IMR-90 (cell line): Measurements from ENCODE around the gene NAV2. TPM values are rescaled to one million over a fixed set of nuclear protein-coding genes. Genes with fewer than 3 reads are reported as not detected.

Experiments
- ATAC-seq: fragments of 200-7000 bp; cut with Tn5 transposase; 2 replicates; pipeline ENCODE4 v1.9.1; 2020; ENCODE audit warnings: low read depth, mild to moderate bottlenecking, moderate library complexity
- BruUV-seq: library from RNA; stranded (reverse); fragments of 400-500 nt; replicated peaks from 2 replicates; lab custom pipeline; 2021; lab: Mats Ljungman, UMichigan
- CTCF ChIA-PET: fragments of 300-600 bp; formaldehyde crosslinking; extraction: SDS; loops from one replicate; lab custom pipeline; 2021; ENCODE audit warnings: antibody characterized with exemption; lab: Yijun Ruan, JAX
- POLR2A ChIA-PET: fragments of 300-600 bp; sonication (Branson Sonifier 250); formaldehyde crosslinking; loops from one replicate; lab custom pipeline; 2022; ENCODE audit warnings: antibody characterized with exemption; ENCODE audit not compliant: unreplicated experiment; lab: Charles Lee
- DNase-seq: peaks from one replicate; pipeline ENCODE4 v3.0.0; 2013
- H2AFZ ChIP-seq: replicated peaks from 2 replicates; pipeline ENCODE3; 2013; ENCODE audit warnings: low read length, mild to moderate bottlenecking; ENCODE audit not compliant: poor library complexity
- H2AK5ac ChIP-seq: 2 replicates; pipeline ENCODE4 v1.6.1; 2013; ENCODE audit warnings: low read depth, low read length, inconsistent platforms
- H2AK9ac ChIP-seq: replicated peaks from 2 replicates; pipeline ENCODE3; 2013; ENCODE audit warnings: mild to moderate bottlenecking, low read depth, low read length, moderate library complexity; ENCODE audit not compliant: poor library complexity
- H2BK120ac ChIP-seq: 2 replicates; pipeline ENCODE4 v1.6.1; 2013; ENCODE audit warnings: low read depth, low read length, inconsistent platforms
- H2BK15ac ChIP-seq: 3 replicates; pipeline ENCODE4 v1.6.1; 2013; ENCODE audit warnings: low read depth, low read length, inconsistent platforms
- H2BK20ac ChIP-seq: 2 replicates; pipeline ENCODE4 v1.6.1; 2013; ENCODE audit warnings: low read depth, mild to moderate bottlenecking, inconsistent platforms, low read length, moderate library complexity
- H2BK5ac ChIP-seq: 2 replicates; pipeline ENCODE4 v1.6.1; 2013; ENCODE audit warnings: mild to moderate bottlenecking, low read depth, low read length, inconsistent platforms; ENCODE audit not compliant: poor library complexity, severe bottlenecking
- H3K14ac ChIP-seq: replicated peaks from 2 replicates; pipeline ENCODE4 v1.6.1; 2013; ENCODE audit warnings: low read depth, low read length, inconsistent platforms
- H3K18ac ChIP-seq: 2 replicates; pipeline ENCODE4 v1.6.1; 2013; ENCODE audit warnings: low read depth, low read length, control low read depth
- H3K23ac ChIP-seq: 2 replicates; pipeline ENCODE4 v1.6.1; 2013; ENCODE audit warnings: low read depth, low read length, inconsistent platforms
- H3K27ac ChIP-seq: 2 replicates; pipeline ENCODE4 v1.5.1; 2013; ENCODE audit warnings: mild to moderate bottlenecking, control low read depth, low read length; ENCODE audit not compliant: insufficient read depth
- H3K27me3 ChIP-seq: 2 replicates; pipeline ENCODE4 v1.6.1; 2013; ENCODE audit warnings: low read length; ENCODE audit not compliant: control insufficient read depth, insufficient read depth
- H3K36me3 ChIP-seq: 2 replicates; pipeline ENCODE4 v1.6.1; 2013; ENCODE audit warnings: low read length, mixed read lengths; ENCODE audit not compliant: control insufficient read depth, insufficient read depth
- H3K4ac ChIP-seq: 2 replicates; pipeline ENCODE4 v1.6.1; 2013; ENCODE audit warnings: low read depth, low read length, inconsistent platforms
- H3K4me1 ChIP-seq: 2 replicates; pipeline ENCODE4 v1.6.1; 2013; ENCODE audit warnings: low read length, mixed read lengths; ENCODE audit not compliant: control insufficient read depth, insufficient read depth
- H3K4me2 ChIP-seq: 2 replicates; pipeline ENCODE4 v1.6.1; 2013; ENCODE audit warnings: low read depth, mild to moderate bottlenecking, control low read depth, low read length, moderate library complexity
- H3K4me3 ChIP-seq: 2 replicates; pipeline ENCODE4 v1.5.1; 2013; ENCODE audit warnings: low read depth, mild to moderate bottlenecking, control low read depth, low read length, moderate library complexity; ENCODE audit not compliant: insufficient read depth
- H3K56ac ChIP-seq: 2 replicates; pipeline ENCODE4 v1.6.1; 2013; ENCODE audit warnings: low read length, inconsistent platforms; ENCODE audit not compliant: insufficient read depth; ENCODE audit errors: extremely low read depth
- H3K79me1 ChIP-seq, 2 experiments: 2 replicates each; pipeline ENCODE4 v1.6.1; 2013; ENCODE audit warnings: low read length in 2 of 2, inconsistent platforms in 1 of 2, low read depth in 1 of 2
- H3K9ac ChIP-seq: 2 replicates; pipeline ENCODE4 v1.6.1; 2013; ENCODE audit warnings: low read depth, low read length, control low read depth
- H3K9me1 ChIP-seq: 2 replicates; pipeline ENCODE4 v1.6.1; 2013; ENCODE audit warnings: low read length, inconsistent platforms; ENCODE audit not compliant: insufficient read depth
- H3K9me3 ChIP-seq: 2 replicates; pipeline ENCODE4 v1.6.1; 2013; ENCODE audit warnings: low read length; ENCODE audit not compliant: control insufficient read depth, insufficient read depth
- H4K20me1 ChIP-seq: 2 replicates; pipeline ENCODE4 v1.6.1; 2013; ENCODE audit warnings: low read length, inconsistent platforms; ENCODE audit not compliant: insufficient read depth
- H4K5ac ChIP-seq: 2 replicates; pipeline ENCODE4 v1.6.1; 2013; ENCODE audit warnings: mild to moderate bottlenecking, low read depth, low read length, control low read depth
- H4K8ac ChIP-seq, 2 experiments: 2 replicates each; pipeline ENCODE4 v1.6.1; 2013; ENCODE audit warnings: low read depth in 2 of 2, low read length in 2 of 2, control low read depth in 1 of 2, inconsistent platforms in 1 of 2
- H4K91ac ChIP-seq: 2 replicates; pipeline ENCODE4 v1.6.1; 2013; ENCODE audit warnings: low read depth, low read length, inconsistent platforms; ENCODE audit not compliant: insufficient read depth
- BHLHE40 ChIP-seq: fragments of 150-350 bp; IDR thresholded peaks from 2 replicates; pipeline ENCODE4 v1.6.1; 2016; ENCODE audit warnings: mild to moderate bottlenecking, low read depth, low read length
- CEBPB ChIP-seq: IDR thresholded peaks from 2 replicates; pipeline ENCODE4 v1.6.1; 2012; ENCODE audit warnings: low read depth, low read length, improper control_type of control experiment
- CHD1 ChIP-seq: IDR thresholded peaks from 2 replicates; pipeline ENCODE4 v1.6.1; 2012; ENCODE audit warnings: low read depth, low read length, improper control_type of control experiment
- FOS ChIP-seq: fragments of 150-350 bp; IDR thresholded peaks from 2 replicates; pipeline ENCODE4 v1.6.1; 2016; ENCODE audit warnings: low read depth, low read length
- MAFK ChIP-seq: IDR thresholded peaks from 2 replicates; pipeline ENCODE4 v1.6.1; 2012; ENCODE audit warnings: low read depth, low read length, improper control_type of control experiment
- MAZ ChIP-seq: IDR thresholded peaks from 2 replicates; pipeline ENCODE4 v1.6.1; 2012; ENCODE audit warnings: low read depth, mild to moderate bottlenecking, low read length, improper control_type of control experiment, moderate library complexity, borderline replicate concordance
- MXI1 ChIP-seq: IDR thresholded peaks from 2 replicates; pipeline ENCODE4 v1.6.1; 2012; ENCODE audit warnings: low read depth, mild to moderate bottlenecking, low read length, moderate library complexity, borderline replicate concordance
- NFE2L2 ChIP-seq: fragments of 150-350 bp; IDR thresholded peaks from 2 replicates; pipeline ENCODE4 v1.6.1; 2016; ENCODE audit warnings: low read depth, mild to moderate bottlenecking, low read length
- POLR2A ChIP-seq: IDR thresholded peaks from 2 replicates; pipeline ENCODE4 v1.6.1; 2012; ENCODE audit warnings: mild to moderate bottlenecking, low read depth, low read length
- RAD21 ChIP-seq: IDR thresholded peaks from 2 replicates; pipeline ENCODE4 v1.6.1; 2012; ENCODE audit warnings: low read length, improper control_type of control experiment
- RCOR1 ChIP-seq: IDR thresholded peaks from 2 replicates; pipeline ENCODE4 v1.6.1; 2012; ENCODE audit warnings: mild to moderate bottlenecking, low read length, improper control_type of control experiment; ENCODE audit not compliant: insufficient replicate concordance
- RFX5 ChIP-seq: IDR thresholded peaks from 2 replicates; pipeline ENCODE4 v1.8.0; 2012; ENCODE audit warnings: low read depth, mild to moderate bottlenecking, low read length, moderate library complexity
- SMC3 ChIP-seq: fragments of 150-350 bp; IDR thresholded peaks from 2 replicates; pipeline ENCODE4 v1.6.1; 2016; ENCODE audit warnings: low read depth, mild to moderate bottlenecking, antibody characterized with exemption, low read length, moderate library complexity
- USF2 ChIP-seq: fragments of 150-350 bp; IDR thresholded peaks from 2 replicates; pipeline ENCODE4 v1.6.1; 2017; ENCODE audit warnings: mild to moderate bottlenecking, antibody characterized with exemption, low read length, low read depth
- WGBS, 2 experiments: methylation state at CpG; one replicate each; pipeline versions ENCODE4 v1.1.5 to v1.1.7; 2013; ENCODE audit warnings: missing lambda C conversion rate in 2 of 2; ENCODE audit not compliant: insufficient read length in 1 of 2; ENCODE audit errors: extremely low coverage in 2 of 2; 5-methylcytosine and 5-hydroxymethylcytosine counted together
- dilution Hi-C: fragments of 300-500 bp; cut with HindIII; formaldehyde crosslinking; loops from one replicate; pipeline ENCODE4 v1.14.3; 2018; ENCODE audit warnings: low sequenced_read_pairs; ENCODE audit not compliant: unreplicated experiment
- in situ Hi-C: fragments of 300-500 bp; cut with MboI; formaldehyde crosslinking; loops from 3 replicates; pipeline ENCODE4 v1.14.3; 2019; ENCODE audit warnings: low sequenced_read_pairs, inconsistent platforms, mixed read lengths
- intact Hi-C: fragments of 100-400 bp; cut with micrococcal nuclease; formaldehyde crosslinking; loops from 2 replicates; pipeline ENCODE4 v1.10.0; 2022
- polyA plus RNA-seq, 3 experiments: library from polyadenylated mRNA; depleted of rRNA; stranded (reverse); fragments of >200 nt; gene quantifications; 2 replicates each; pipeline ENCODE4 v1.2.3, GENCODE V29; 2012; ENCODE audit warnings: low replicate concordance in 1 of 3
- total RNA-seq: library from RNA; depleted of rRNA; stranded (reverse); fragments of >200 nt; gene quantifications from 2 replicates; pipeline ENCODE4 v1.2.3, GENCODE V29; 2012
- TF ChIP-seq, protein P1 (sequence below): conservative IDR thresholded peaks from 2 replicates; pipeline ENCODE4 v1.5.1; 2012; ENCODE audit warnings: mild to moderate bottlenecking, low read depth, low read length, improper control_type of control experiment
- TF ChIP-seq, protein P2 (sequence below): fragments of 150-350 bp; IDR thresholded peaks from 2 replicates; pipeline ENCODE4 v1.6.1; 2016; ENCODE audit warnings: low read depth, mild to moderate bottlenecking, low read length, moderate library complexity, borderline replicate concordance

NAV2 gene
- total and polyA plus RNA-seq, 2 of the 4 experiments (the other 2 are of a cell fraction) = 4.5 to 12.6 TPM

DNA sequence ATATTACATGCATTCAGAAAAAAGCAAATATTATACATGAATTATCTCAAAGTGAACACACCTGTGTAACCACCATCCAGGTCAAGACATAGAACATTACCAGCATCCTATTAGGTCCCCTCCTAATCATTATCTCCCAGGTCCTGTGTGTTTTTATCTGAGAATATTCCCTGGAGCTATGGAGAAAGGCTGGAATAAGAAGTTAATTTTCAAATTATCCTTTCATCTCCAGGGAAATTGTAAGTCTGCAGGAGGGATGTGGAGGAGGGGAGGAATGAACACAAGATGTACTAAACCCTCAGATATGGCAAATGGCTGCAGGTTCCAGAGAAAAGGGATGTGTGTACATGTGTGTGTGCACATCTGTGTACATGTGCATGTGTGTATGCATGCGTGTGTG is 25.2 kb upstream of the NAV2 start:
- no peak overlapping the region for H3K18ac ChIP-seq
- BruUV-seq = no TSS peak
- no peak overlapping the region for H3K27ac ChIP-seq
- H3K56ac ChIP-seq = no peak overlapping the region
- no peak overlapping the region for H2AFZ ChIP-seq
- dilution Hi-C loops = no loop called here
- H4K8ac ChIP-seq = no peak overlapping the region
- H4K5ac ChIP-seq = no peak overlapping the region
- H4K20me1 ChIP-seq = no peaks in the 10 kb centered on the region
- H3K79me1 ChIP-seq = no peaks in the 10 kb centered on the region
- H3K23ac ChIP-seq = no peak overlapping the region
- no peaks in the 10 kb centered on the region for H3K36me3 ChIP-seq
- no peaks in the 10 kb centered on the region for H3K9me1 ChIP-seq
- peaks cover 4% of the 10 kb centered on the region; the same call in 1 of the 2 replicates for H3K4me1 ChIP-seq
- intact Hi-C loops = no loop called here
- ATAC-seq (no peak), DNase-seq (no peak)
- H3K9me3 ChIP-seq = no peaks in the 10 kb centered on the region
- no peak overlapping the region for H2AK5ac ChIP-seq
- no peak overlapping the region for H2BK120ac ChIP-seq
- in situ Hi-C loops = no loop called here
- no peak overlapping the region for H2BK20ac ChIP-seq
- no peak overlapping the region for H2BK5ac ChIP-seq
- H3K4me3 ChIP-seq = no peak overlapping the region
- no peak overlapping the region for H3K4me2 ChIP-seq
- no peak for TF ChIP-seq MXI1
- no peak for TF ChIP-seq SMC3
- TF ChIP-seq MAFK = no peak
- no peak for TF ChIP-seq BHLHE40
- TF ChIP-seq POLR2A = no peak
- no peak for TF ChIP-seq RFX5
- TF ChIP-seq RCOR1 = no peak
- no peak for TF ChIP-seq RAD21
- no peak for TF ChIP-seq CHD1
- no peak for TF ChIP-seq NFE2L2
- TF ChIP-seq MAZ = no peak
- TF ChIP-seq USF2 = no peak
- TF ChIP-seq, protein P1, sequence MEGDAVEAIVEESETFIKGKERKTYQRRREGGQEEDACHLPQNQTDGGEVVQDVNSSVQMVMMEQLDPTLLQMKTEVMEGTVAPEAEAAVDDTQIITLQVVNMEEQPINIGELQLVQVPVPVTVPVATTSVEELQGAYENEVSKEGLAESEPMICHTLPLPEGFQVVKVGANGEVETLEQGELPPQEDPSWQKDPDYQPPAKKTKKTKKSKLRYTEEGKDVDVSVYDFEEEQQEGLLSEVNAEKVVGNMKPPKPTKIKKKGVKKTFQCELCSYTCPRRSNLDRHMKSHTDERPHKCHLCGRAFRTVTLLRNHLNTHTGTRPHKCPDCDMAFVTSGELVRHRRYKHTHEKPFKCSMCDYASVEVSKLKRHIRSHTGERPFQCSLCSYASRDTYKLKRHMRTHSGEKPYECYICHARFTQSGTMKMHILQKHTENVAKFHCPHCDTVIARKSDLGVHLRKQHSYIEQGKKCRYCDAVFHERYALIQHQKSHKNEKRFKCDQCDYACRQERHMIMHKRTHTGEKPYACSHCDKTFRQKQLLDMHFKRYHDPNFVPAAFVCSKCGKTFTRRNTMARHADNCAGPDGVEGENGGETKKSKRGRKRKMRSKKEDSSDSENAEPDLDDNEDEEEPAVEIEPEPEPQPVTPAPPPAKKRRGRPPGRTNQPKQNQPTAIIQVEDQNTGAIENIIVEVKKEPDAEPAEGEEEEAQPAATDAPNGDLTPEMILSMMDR = no peak
- TF ChIP-seq CEBPB = no peak
- TF ChIP-seq FOS = no peak
- TF ChIP-seq, protein P2, sequence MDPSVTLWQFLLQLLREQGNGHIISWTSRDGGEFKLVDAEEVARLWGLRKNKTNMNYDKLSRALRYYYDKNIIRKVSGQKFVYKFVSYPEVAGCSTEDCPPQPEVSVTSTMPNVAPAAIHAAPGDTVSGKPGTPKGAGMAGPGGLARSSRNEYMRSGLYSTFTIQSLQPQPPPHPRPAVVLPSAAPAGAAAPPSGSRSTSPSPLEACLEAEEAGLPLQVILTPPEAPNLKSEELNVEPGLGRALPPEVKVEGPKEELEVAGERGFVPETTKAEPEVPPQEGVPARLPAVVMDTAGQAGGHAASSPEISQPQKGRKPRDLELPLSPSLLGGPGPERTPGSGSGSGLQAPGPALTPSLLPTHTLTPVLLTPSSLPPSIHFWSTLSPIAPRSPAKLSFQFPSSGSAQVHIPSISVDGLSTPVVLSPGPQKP = no peak
- CTCF ChIA-PET = interaction anchor here (1.2 kb wide), 1 partner anchor 24 kb away, joined by 3 read pairs; no protein-coding TSS in a partner anchor
- no peak overlapping the region for H3K9ac ChIP-seq
- whole genome bisulfite sequencing, 2 experiments = 100% methylated on average over 1 of the region's 1 CpG; no CpG with 5 or more reads in 1 of the 2 experiments
- POLR2A ChIA-PET = no interaction called here
- no peak overlapping the region for H3K4ac ChIP-seq
- H2AK9ac ChIP-seq = no peak overlapping the region
- no peak overlapping the region for H4K91ac ChIP-seq
- H3K14ac ChIP-seq = no peak overlapping the region
- peaks cover 4% of the 10 kb centered on the region for H3K27me3 ChIP-seq
- no peak overlapping the region for H2BK15ac ChIP-seq
